Right atrium auricular region (tissue), 2 donors: ENCODE data around the gene ALX3. TPM values are rescaled to one million over a fixed set of nuclear protein-coding genes. Genes with fewer than 3 reads are reported as not detected.

ENCODE experiments used
- DNase-seq: peaks from one replicate; pipeline ENCODE4 v3.0.0-alpha.2; 2019; ENCODE audit warnings: low spot score
- H3K27ac ChIP-seq, 2 donors: fragments of 200-600 bp; sonication (generic); 1 replicate in 1 of 2; 2 replicates in 1 of 2; pipeline ENCODE4 v1.5.1; 2016 to 2019
- H3K27me3 ChIP-seq, 2 donors: fragments of 200-600 bp; sonication (generic); one replicate each; pipeline versions ENCODE4 v1.5.1 to v1.6.0; 2017 to 2019
- H3K36me3 ChIP-seq: fragments of 200-600 bp; sonication (generic); one replicate; pipeline ENCODE4 v1.5.1; 2016
- H3K4me1 ChIP-seq, 2 donors: fragments of 200-600 bp; sonication (generic); one replicate each; pipeline versions ENCODE4 v1.5.1 to v1.6.0; 2017 to 2019
- H3K4me3 ChIP-seq, 2 donors: fragments of 200-600 bp; sonication (generic); 1 replicate in 1 of 2; 2 replicates in 1 of 2; pipeline ENCODE4 v1.5.1; 2017 to 2019; ENCODE audit warnings: mild to moderate bottlenecking in 1 of 2, moderate library complexity in 1 of 2
- H3K9me3 ChIP-seq, 2 donors: fragments of 200-600 bp; sonication (generic); one replicate each; pipeline ENCODE4 v1.5.1; 2019
- CTCF ChIP-seq, 2 donors: fragments of 200-600 bp; sonication (generic); IDR thresholded peaks; one replicate each; pipeline ENCODE4 v1.5.1; 2019; ENCODE audit warnings: antibody characterized with exemption in 2 of 2
- total RNA-seq, 2 donors: library from RNA; depleted of rRNA; stranded (reverse); fragments of >200 nt; gene quantifications; one replicate each; pipeline ENCODE4 v1.1.0, GENCODE V29; 2016

ALX3 gene
- total RNA-seq, 2 donors from 2014 or later = not detected

DNA sequence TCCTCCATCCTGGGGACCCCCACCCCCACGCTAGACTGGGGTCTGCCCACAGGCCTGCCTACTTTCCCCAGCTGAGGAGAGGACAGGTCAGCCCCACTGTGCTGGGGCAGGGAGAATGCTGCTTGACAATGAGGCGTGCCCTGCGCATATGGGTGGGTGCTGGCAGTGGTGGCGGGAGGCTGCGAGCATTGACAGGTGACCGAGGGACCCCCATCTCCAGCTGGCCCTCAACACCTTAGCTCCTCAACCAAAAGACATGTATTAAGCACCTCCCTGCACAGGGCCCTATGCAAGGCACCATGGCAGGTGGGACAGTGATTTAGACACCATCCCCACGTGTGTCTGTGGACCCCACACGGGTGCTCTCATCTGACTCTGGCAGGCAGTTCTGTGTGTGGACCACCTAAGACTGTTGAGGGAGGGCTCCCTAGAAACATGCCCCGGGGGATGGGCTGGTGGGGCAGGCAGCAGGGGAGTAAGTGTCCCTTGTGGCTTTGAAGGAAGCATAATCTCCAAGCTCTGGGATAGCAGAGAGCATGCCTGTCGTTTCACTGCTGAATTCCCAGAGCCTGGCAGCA, 18.4 kb upstream of the ALX3 start:
- H3K27ac ChIP-seq = no peak overlapping the region
- no peak for DNase-seq
- no peaks in the 10 kb centered on the region for H3K9me3 ChIP-seq
- H3K4me3 ChIP-seq = no peak overlapping the region
- no peaks in the 10 kb centered on the region for H3K36me3 ChIP-seq
- peaks cover 0 to 13% of the 10 kb centered on the region in 2 donors for H3K4me1 ChIP-seq
- TF ChIP-seq CTCF (IDR thresholded peaks at IDR 0.05) = no peak
- H3K27me3 ChIP-seq = no peaks in the 10 kb centered on the region

DNA sequence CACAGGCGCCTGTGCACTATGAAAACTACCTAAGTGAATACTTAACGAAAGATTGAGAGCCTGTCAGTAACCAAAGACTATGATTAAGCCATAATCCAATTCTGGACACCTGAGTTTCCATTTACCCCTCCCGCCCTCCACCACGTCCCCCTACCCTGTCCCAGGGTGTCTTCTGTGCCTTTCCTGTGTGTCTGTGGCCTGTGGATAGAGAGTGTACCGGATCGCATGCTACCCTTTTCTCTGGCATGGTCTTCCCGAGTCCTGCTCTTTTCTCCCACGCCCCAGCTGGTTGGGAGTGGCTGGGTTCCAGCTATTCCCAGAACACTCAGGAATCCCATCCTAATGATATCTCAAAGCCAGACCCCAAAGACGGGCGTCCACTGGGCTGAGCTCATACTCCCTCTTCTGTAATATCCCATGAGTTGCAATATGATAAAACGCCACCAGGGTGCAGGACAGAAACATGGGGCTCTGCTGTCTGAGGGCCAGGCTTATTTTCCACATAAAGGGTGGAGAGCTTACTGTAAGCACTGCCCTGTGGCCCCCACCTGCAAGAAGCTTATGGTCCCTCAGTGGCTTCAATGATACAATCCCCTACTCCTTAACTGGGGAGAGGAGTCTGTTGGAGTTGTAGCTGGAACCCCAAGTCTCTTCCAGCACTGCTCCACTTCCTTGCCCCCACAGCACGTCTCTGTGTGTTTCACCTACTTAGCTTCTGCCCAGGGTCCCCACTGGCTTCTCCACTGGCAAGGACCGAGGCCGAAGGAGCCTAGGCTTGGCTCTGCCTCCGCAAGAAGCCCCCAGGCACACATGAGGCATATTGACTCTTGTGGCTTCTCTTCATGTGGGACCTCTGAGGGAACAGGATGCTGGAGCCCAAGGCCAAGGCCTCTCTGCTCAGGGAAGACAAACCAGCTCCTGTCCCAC, 17.6 kb upstream of the ALX3 start:
- no peaks in the 10 kb centered on the region for H3K9me3 ChIP-seq
- no peaks in the 10 kb centered on the region for H3K36me3 ChIP-seq
- H3K27ac ChIP-seq = no peak overlapping the region
- peak; percentile 63 to 82 for TF ChIP-seq CTCF (IDR thresholded peaks at IDR 0.05)
- H3K27me3 ChIP-seq = no peaks in the 10 kb centered on the region
- H3K4me1 ChIP-seq = peaks cover 0 to 17% of the 10 kb centered on the region in 2 donors
- no peak for DNase-seq
- H3K4me3 ChIP-seq = no peak overlapping the region

DNA sequence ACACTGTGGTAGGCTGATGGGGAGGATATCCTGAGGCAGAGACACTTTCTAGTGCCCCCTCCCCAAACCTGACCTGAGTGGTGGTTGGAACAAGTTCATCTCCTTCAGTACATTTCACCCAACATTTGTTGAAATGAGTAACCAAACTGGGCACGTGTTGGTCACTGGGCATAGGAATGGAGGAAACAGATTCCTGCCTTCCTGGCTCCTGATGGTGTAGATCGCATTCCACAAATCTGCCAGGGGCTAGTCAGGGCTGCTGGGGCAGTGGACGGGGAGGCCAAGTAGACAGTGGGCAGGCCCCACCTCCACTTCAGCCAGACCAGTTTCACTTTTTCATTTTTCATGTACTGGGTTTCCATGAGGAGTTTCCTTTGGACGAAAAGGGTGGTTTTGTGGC, 16.5 kb upstream of the ALX3 start:
- no peak for TF ChIP-seq CTCF (IDR thresholded peaks at IDR 0.05)
- Histone ChIP-seq H3K9me3 (no peaks in the 10 kb centered on the region), H3K27ac (no peak overlapping the region), H3K4me1 (peaks cover 0 to 17% of the 10 kb centered on the region in 2 donors), H3K4me3 (no peak overlapping the region), H3K36me3 (no peaks in the 10 kb centered on the region), H3K27me3 (no peaks in the 10 kb centered on the region)
- DNase-seq = no peak

DNA sequence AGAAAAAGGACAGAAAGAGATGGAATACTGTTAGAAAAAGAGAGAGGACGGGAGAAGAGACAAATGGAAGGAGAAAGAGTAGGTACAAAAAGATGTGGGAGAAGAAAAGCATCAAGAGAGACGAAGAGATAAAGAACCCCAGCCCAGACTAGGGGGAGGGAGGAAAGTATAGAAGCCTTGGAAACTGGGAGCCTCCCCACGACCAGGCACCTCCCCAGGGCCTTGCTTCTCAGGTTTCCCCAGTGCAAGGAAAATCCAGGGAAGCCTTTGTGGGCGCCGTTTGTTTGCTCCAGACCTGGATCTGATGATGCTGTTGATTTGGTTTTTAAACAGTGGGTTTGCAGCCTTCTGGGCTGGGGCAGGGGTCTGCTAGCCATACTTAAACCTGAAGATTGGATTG, 15.2 kb upstream of the ALX3 start:
- no peaks in the 10 kb centered on the region for H3K27me3 ChIP-seq
- no peak for TF ChIP-seq CTCF (IDR thresholded peaks at IDR 0.05)
- no peaks in the 10 kb centered on the region for H3K9me3 ChIP-seq
- H3K27ac ChIP-seq = no peak overlapping the region
- H3K4me3 ChIP-seq = no peak overlapping the region
- H3K4me1 ChIP-seq = peaks cover 0 to 17% of the 10 kb centered on the region in 2 donors
- H3K36me3 ChIP-seq = no peaks in the 10 kb centered on the region
- DNase-seq = no peak

- Histone ChIP-seq H3K36me3 (no peaks in the 10 kb centered on the region), H3K4me1 (peaks cover 0 to 17% of the 10 kb centered on the region in 2 donors), H3K27me3 (no peaks in the 10 kb centered on the region), H3K4me3 (peak overlapping the region; percentile 48 to 71), H3K27ac (peak overlapping the region; percentile 66 to 71), H3K9me3 (no peaks in the 10 kb centered on the region)
- DNase-seq = peak; percentile 59
- TF ChIP-seq CTCF (IDR thresholded peaks at IDR 0.05) = peak in 1 of 2 donors; percentile 18
These were observed 14.0 kb upstream of the ALX3 start for GRCh38 chr1:110084227-110085078.
